Forelimb muscle (tissue), 1 donor: ENCODE data around the gene RBMS1. TPM values are rescaled to one million over a fixed set of nuclear protein-coding genes. Genes with fewer than 3 reads are reported as not detected.

Experiments used
- DNase-seq: peaks from one replicate; pipeline ENCODE4 v3.0.0-alpha.2; 2013; ENCODE audit warnings: low read depth
- polyA plus RNA-seq: library from polyadenylated mRNA; unstranded; fragments of 120-200 nt; gene quantifications from one replicate; pipeline ENCODE4 v1.2.1, GENCODE V29; 2013; ENCODE audit not compliant: insufficient read length

Gene RBMS1
- polyA plus RNA-seq, 1 donor: 58.6 TPM

GRCh38 chr2:160224060-160224459 lies 269.5 kb downstream of the RBMS1 start:
- no peak for DNase-seq

- DNase-seq: no peak
These were observed 270.0 kb downstream of the RBMS1 start for GRCh38 chr2:160223560-160223959.

GRCh38 chr2:160222546-160223283 lies 270.9 kb downstream of the RBMS1 start:
- no peak for DNase-seq
